Stimulated activated CD8-positive, alpha-beta memory T cell treated with anti-CD3 and anti-CD28 coated beads, Interleukin-7, amount 100 ng/mL, for 48 hours (primary cell): ENCODE results near the gene CDH22.

Source experiments
- DNase-seq, 2 donors: peaks; one replicate each; pipeline ENCODE4 v3.0.0-alpha.2; 2020; ENCODE audit warnings: low read depth in 1 of 2; ENCODE audit errors: extremely low read depth in 1 of 2

Gene CDH22

GRCh38 chr20:46176739-46177378 lies 131.4 kb downstream of the CDH22 start:
- no peak for DNase-seq

- DNase-seq: no peak
Observed at GRCh38 chr20:46175127-46175494, 133.2 kb downstream of the CDH22 start.

- DNase-seq: peak; percentile 27 to 49
Observed at GRCh38 chr20:46174469-46175126, 133.7 kb downstream of the CDH22 start.

GRCh38 chr20:46173652-46174468 lies 134.4 kb downstream of the CDH22 start:
- no peak for DNase-seq

GRCh38 chr20:46172961-46173536 lies 135.2 kb downstream of the CDH22 start:
- no peak for DNase-seq

GRCh38 chr20:46172455-46172854 lies 135.8 kb downstream of the CDH22 start:
- DNase-seq: no peak

GRCh38 chr20:46171909-46172308 lies 136.4 kb downstream of the CDH22 start:
- no peak for DNase-seq

- DNase-seq: no peak
Observed at GRCh38 chr20:46171476-46171875, 136.8 kb downstream of the CDH22 start.

GRCh38 chr20:46169245-46170171 lies 138.8 kb downstream of the CDH22 start:
- no peak for DNase-seq

- DNase-seq: no peak
Observed at GRCh38 chr20:46168438-46168837, 139.9 kb downstream of the CDH22 start.

GRCh38 chr20:46167080-46167479 lies 141.2 kb downstream of the CDH22 start:
- no peak for DNase-seq

GRCh38 chr20:46164254-46164653 lies 144.0 kb downstream of the CDH22 start:
- no peak for DNase-seq

- no peak for DNase-seq
Observed at GRCh38 chr20:46161921-46162320, 146.4 kb downstream of the CDH22 start.

- no peak for DNase-seq
Observed at GRCh38 chr20:46160661-46161060, 147.6 kb downstream of the CDH22 start.

- no peak for DNase-seq
Observed at GRCh38 chr20:46159101-46159897, 149.0 kb downstream of the CDH22 start.

- DNase-seq: no peak
Observed at GRCh38 chr20:46158476-46158987, 149.8 kb downstream of the CDH22 start.

GRCh38 chr20:46157625-46158024 lies 150.7 kb downstream of the CDH22 start:
- no peak for DNase-seq

GRCh38 chr20:46157076-46157592 lies 151.2 kb downstream of the CDH22 start:
- DNase-seq: no peak

GRCh38 chr20:46156065-46156464 lies 152.2 kb downstream of the CDH22 start:
- no peak for DNase-seq
